Activated T-cell treated with anti-CD3 and anti-CD28 coated beads for 4 hours (primary cell): ENCODE measurements around the gene TP53TG5.

Experiments
- DNase-seq: peaks from one replicate; pipeline ENCODE4 v3.0.0-alpha.2; 2020

TP53TG5 gene

GRCh38 chr20:45378191-45378590, at the start of gene TP53TG5:
Gene TP53TG5, minus strand, starts transcription at chr20:45378325. Its CDS starts 89 bp downstream, at chr20:45378236.
- DNase-seq = no peak

- no peak for DNase-seq
Measured at GRCh38 chr20:45427236-45428149, 49.4 kb upstream of the TP53TG5 start.

GRCh38 chr20:45426320-45427016, 48.3 kb upstream of the TP53TG5 start:
- no peak for DNase-seq

- no peak for DNase-seq
Measured at GRCh38 chr20:45425561-45425960, 47.4 kb upstream of the TP53TG5 start.

- DNase-seq = no peak
Measured at GRCh38 chr20:45423700-45424099, 45.6 kb upstream of the TP53TG5 start.

- no peak for DNase-seq
Measured at GRCh38 chr20:45420125-45420524, 42.0 kb upstream of the TP53TG5 start.

GRCh38 chr20:45419188-45420091, 41.3 kb upstream of the TP53TG5 start:
- no peak for DNase-seq

GRCh38 chr20:45416917-45417316, 38.8 kb upstream of the TP53TG5 start:
- no peak for DNase-seq

DNA sequence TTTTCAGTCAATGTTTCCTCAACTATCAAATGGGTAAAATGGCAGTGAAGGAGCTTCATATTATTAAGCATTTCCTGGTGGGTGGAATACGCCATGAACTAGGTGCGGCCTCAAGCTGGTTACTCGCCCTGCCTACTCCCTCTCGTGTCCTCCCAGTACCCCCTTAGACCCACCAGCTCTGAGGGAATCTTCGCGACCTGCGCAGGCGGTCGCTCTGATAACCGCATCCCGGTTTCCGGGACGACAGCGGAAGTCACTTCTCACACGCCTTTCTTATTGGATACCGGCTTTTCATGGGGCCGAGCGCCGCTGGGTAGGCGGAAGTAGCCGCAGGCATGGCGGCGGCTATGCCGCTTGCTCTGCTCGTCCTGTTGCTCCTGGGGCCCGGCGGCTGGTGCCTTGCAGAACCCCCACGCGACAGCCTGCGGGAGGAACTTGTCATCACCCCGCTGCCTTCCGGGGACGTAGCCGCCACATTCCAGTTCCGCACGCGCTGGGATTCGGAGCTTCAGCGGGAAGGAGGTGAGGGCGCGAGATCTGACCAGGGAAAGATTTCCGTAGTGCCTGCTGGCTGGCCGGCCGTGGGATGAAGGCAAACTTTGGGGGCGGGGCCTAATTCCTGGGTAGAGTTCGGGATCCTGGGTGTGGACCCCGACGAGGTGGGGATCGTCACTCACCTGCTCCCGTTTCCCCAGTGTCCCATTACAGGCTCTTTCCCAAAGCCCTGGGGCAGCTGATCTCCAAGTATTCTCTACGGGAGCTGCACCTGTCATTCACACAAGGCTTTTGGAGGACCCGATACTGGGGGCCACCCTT, 37.9 kb upstream of the TP53TG5 start, which contains the start of gene PIGT:
Gene PIGT (plus strand): TSS at position 320 of the 816 bp plus-strand sequence. CDS start 16 bp downstream, at position 336.
- peak; percentile 79 for DNase-seq

GRCh38 chr20:45413479-45413878, 35.4 kb upstream of the TP53TG5 start:
- no peak for DNase-seq

DNA sequence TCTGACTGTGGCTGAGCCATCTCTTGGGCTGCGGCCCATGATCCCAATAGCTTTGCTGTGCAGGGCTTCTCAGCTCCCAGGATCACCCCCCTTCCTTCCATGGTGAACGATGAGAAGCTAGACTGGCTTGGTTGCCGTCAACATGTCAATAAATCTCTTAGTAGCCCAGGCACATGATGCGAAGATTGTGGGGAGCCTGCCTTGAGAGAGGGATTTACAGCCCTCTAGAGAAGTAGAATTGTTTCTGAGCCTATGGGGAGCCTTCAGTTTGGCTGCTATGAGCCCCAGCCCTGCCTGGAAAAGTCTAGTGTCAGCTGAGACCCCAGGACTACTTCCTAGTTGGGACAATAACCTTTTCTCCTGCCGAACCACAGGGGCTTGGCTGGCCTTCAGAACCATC, 34.5 kb upstream of the TP53TG5 start:
- DNase-seq = no peak

DNA sequence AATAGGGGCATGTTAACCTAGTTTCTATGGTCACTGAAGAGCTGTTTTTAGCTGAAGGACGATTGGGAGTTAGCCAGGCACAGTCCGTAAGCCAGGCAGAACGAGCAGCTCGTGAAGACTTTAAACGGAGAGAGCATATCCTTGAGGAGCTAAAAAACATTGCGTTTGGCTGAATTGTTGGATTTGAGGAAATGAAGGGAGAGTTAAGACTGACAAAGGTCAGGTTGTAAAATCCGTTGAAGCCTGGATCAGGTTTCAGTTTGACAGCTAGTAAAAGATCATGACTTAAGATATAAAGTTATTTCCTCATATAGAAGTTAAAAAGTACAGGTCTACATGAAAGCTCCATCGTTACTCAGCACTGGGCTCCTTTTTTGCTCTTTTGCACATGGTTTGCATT, 32.8 kb upstream of the TP53TG5 start:
- no peak for DNase-seq

DNA sequence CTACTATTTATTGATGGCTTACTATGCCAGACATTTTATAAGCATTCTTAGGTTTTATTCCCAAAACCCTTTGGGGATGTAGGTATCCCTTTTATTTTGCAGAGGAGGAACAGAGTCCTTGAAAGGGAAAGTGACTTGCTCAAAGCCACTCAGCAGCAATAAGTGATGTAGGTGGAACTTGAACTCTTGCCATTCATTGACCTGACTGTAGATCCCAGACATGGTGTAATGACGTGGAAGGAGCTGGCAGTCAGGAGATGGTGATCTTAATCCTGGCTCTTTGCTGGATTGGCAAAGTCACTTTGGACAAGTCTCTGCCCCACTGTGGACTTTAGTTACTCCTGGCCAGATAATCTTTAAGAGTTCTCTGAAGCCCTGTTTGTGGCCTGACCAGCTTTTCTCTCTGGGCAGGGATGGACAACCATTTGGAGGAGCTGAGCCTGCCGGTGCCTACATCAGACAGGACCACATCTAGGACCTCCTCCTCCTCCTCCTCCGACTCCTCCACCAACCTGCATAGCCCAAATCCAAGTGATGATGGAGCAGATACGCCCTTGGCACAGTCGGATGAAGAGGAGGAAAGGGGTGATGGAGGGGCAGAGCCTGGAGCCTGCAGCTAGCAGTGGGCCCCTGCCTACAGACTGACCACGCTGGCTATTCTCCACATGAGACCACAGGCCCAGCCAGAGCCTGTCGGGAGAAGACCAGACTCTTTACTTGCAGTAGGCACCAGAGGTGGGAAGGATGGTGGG, 31.6 kb upstream of the TP53TG5 start:
- no peak for DNase-seq

DNA sequence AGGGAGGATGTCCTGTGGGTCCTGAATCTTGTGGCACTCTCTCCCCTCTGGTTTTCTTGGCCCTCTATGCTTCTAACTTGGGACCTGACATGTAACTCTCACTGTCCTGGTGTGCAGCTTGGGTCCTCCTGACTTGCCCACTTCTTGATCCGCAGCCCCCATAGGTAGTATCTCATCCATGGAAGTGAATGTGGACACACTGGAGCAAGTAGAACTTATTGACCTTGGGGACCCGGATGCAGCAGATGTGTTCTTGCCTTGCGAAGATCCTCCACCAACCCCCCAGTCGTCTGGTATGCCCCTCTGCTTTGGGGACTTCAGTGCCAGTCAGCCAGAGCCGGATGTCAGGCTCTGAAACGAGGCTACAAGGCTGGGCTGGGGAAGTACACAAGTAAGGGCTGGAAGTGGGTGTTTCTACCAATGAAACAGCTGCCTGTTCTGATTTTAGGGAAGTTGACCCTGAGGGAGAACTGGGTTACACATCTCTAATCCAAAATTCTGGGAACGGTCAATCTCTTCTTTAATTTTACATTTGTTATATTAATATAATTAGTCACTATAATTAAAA, 30.6 kb upstream of the TP53TG5 start:
- DNase-seq = no peak

GRCh38 chr20:45407783-45408645, 29.9 kb upstream of the TP53TG5 start, which contains the start of gene DBNDD2:
Gene DBNDD2, plus strand, starts transcription at chr20:45408289. Its CDS starts 179 bp downstream, at chr20:45408468.
- no peak for DNase-seq

GRCh38 chr20:45407067-45407745, 29.1 kb upstream of the TP53TG5 start:
- no peak for DNase-seq

GRCh38 chr20:45406260-45407066, 28.3 kb upstream of the TP53TG5 start:
- peak; percentile 57 for DNase-seq
